Measurements from ENCODE around the gene PSMA2. TPM values are rescaled to one million over a fixed set of nuclear protein-coding genes. Genes with fewer than 3 reads are reported as not detected.
A peak's percentile ranks its signal among the peaks of the same experiment; 100 is the strongest.

The PSMA2 gene
- total RNA-seq, 2 experiments from 2014 or later: 207 to 235 TPM

- Mint-ChIP-seq H3K27ac (peak overlapping the region; percentile 18), H3K4me3 (peak overlapping the region; percentile 64), H3K4me1 (peaks cover 62% of the 10 kb centered on the region), H3K9me3 (no peaks in the 10 kb centered on the region), H3K36me3 (peaks cover 59% of the 10 kb centered on the region), H3K27me3 (no peaks in the 10 kb centered on the region)
- DNase-seq: no peak
These were observed 3.2 kb downstream of the PSMA2 start for GRCh38 chr7:42928754-42929153.

- no peak for DNase-seq
- H3K27me3 Mint-ChIP-seq: no peaks in the 10 kb centered on the region
- H3K4me1 Mint-ChIP-seq: peaks cover 70% of the 10 kb centered on the region
- no peak overlapping the region for H3K27ac Mint-ChIP-seq
- H3K36me3 Mint-ChIP-seq: peaks cover 57% of the 10 kb centered on the region
- no peaks in the 10 kb centered on the region for H3K9me3 Mint-ChIP-seq
- H3K4me3 Mint-ChIP-seq: no peak overlapping the region
These were observed 5.8 kb downstream of the PSMA2 start for GRCh38 chr7:42926204-42926603.

GRCh38 chr7:42925630-42926029, 6.3 kb downstream of the PSMA2 start:
- Mint-ChIP-seq H3K9me3 (no peaks in the 10 kb centered on the region), H3K4me3 (no peak overlapping the region), H3K27ac (peak overlapping the region; percentile 74), H3K4me1 (peaks cover 69% of the 10 kb centered on the region), H3K27me3 (no peaks in the 10 kb centered on the region), H3K36me3 (peaks cover 55% of the 10 kb centered on the region)
- DNase-seq: no peak

- peak overlapping the region; percentile 69 for H3K27ac Mint-ChIP-seq
- H3K27me3 Mint-ChIP-seq: no peaks in the 10 kb centered on the region
- peaks cover 57% of the 10 kb centered on the region for H3K36me3 Mint-ChIP-seq
- DNase-seq: no peak
- no peak overlapping the region for H3K4me3 Mint-ChIP-seq
- peaks cover 58% of the 10 kb centered on the region for H3K4me1 Mint-ChIP-seq
- H3K9me3 Mint-ChIP-seq: no peaks in the 10 kb centered on the region
These were observed 7.6 kb downstream of the PSMA2 start for GRCh38 chr7:42924223-42924838.

GRCh38 chr7:42922017-42922753, 9.8 kb downstream of the PSMA2 start:
- Mint-ChIP-seq H3K4me1 (peaks cover 38% of the 10 kb centered on the region), H3K27me3 (no peaks in the 10 kb centered on the region), H3K36me3 (peaks cover 49% of the 10 kb centered on the region), H3K9me3 (no peaks in the 10 kb centered on the region), H3K27ac (peak overlapping the region; percentile 25), H3K4me3 (no peak overlapping the region)
- DNase-seq: no peak

- Mint-ChIP-seq H3K36me3 (peaks cover 62% of the 10 kb centered on the region), H3K9me3 (no peaks in the 10 kb centered on the region), H3K27me3 (no peaks in the 10 kb centered on the region), H3K4me1 (peaks cover 46% of the 10 kb centered on the region), H3K4me3 (no peak overlapping the region), H3K27ac (peak overlapping the region; percentile 92)
- no peak for DNase-seq
These were observed 16.6 kb downstream of the PSMA2 start for GRCh38 chr7:42915356-42915755.

- no peak for DNase-seq
- Mint-ChIP-seq H3K4me1 (peaks cover 53% of the 10 kb centered on the region), H3K4me3 (peak overlapping the region; percentile 40), H3K27me3 (no peaks in the 10 kb centered on the region), H3K27ac (peak overlapping the region; percentile 92), H3K36me3 (peaks cover 63% of the 10 kb centered on the region), H3K9me3 (no peaks in the 10 kb centered on the region)
These were observed 17.4 kb downstream of the PSMA2 start for GRCh38 chr7:42914421-42915045.

- H3K4me1 Mint-ChIP-seq: peaks cover 53% of the 10 kb centered on the region
- H3K9me3 Mint-ChIP-seq: no peaks in the 10 kb centered on the region
- DNase-seq: no peak
- peak overlapping the region; percentile 59 for H3K4me3 Mint-ChIP-seq
- H3K27ac Mint-ChIP-seq: peak overlapping the region; percentile 92
- no peaks in the 10 kb centered on the region for H3K27me3 Mint-ChIP-seq
- H3K36me3 Mint-ChIP-seq: peaks cover 62% of the 10 kb centered on the region
These were observed 18.0 kb downstream of the PSMA2 start for GRCh38 chr7:42914009-42914408.

GRCh38 chr7:42913591-42913990, 18.4 kb downstream of the PSMA2 start:
- peaks cover 59% of the 10 kb centered on the region for H3K36me3 Mint-ChIP-seq
- peak overlapping the region; percentile 92 for H3K27ac Mint-ChIP-seq
- peak overlapping the region; percentile 59 for H3K4me3 Mint-ChIP-seq
- H3K27me3 Mint-ChIP-seq: no peaks in the 10 kb centered on the region
- peaks cover 53% of the 10 kb centered on the region for H3K4me1 Mint-ChIP-seq
- H3K9me3 Mint-ChIP-seq: no peaks in the 10 kb centered on the region
- no peak for DNase-seq

GRCh38 chr7:42911454-42912447, 20.2 kb downstream of the PSMA2 start, which contains the start of gene C7orf25:
C7orf25 (minus strand) TSS chr7:42912070; CDS start chr7:42910900, 1,170 bp downstream.
- no peaks in the 10 kb centered on the region for H3K27me3 Mint-ChIP-seq
- peaks cover 58% of the 10 kb centered on the region for H3K4me1 Mint-ChIP-seq
- H3K36me3 Mint-ChIP-seq: peaks cover 61% of the 10 kb centered on the region
- H3K9me3 Mint-ChIP-seq: no peaks in the 10 kb centered on the region
- H3K4me3 Mint-ChIP-seq: peak within 1 kb of the TSS; percentile 94
- peak; percentile 96 for DNase-seq
- H3K27ac Mint-ChIP-seq: peak within 1 kb of the TSS; percentile 92

- H3K36me3 Mint-ChIP-seq: peaks cover 54% of the 10 kb centered on the region
- H3K27me3 Mint-ChIP-seq: no peaks in the 10 kb centered on the region
- no peaks in the 10 kb centered on the region for H3K9me3 Mint-ChIP-seq
- H3K4me1 Mint-ChIP-seq: peaks cover 57% of the 10 kb centered on the region
- DNase-seq: no peak
- H3K27ac Mint-ChIP-seq: no peak overlapping the region
- H3K4me3 Mint-ChIP-seq: peak overlapping the region; percentile 94
These were observed 21.7 kb downstream of the PSMA2 start for GRCh38 chr7:42910306-42910705.

GRCh38 chr7:42907316-42907715, 24.7 kb downstream of the PSMA2 start:
- H3K4me3 Mint-ChIP-seq: no peak overlapping the region
- H3K36me3 Mint-ChIP-seq: peaks cover 36% of the 10 kb centered on the region
- H3K27me3 Mint-ChIP-seq: no peaks in the 10 kb centered on the region
- H3K9me3 Mint-ChIP-seq: no peaks in the 10 kb centered on the region
- H3K4me1 Mint-ChIP-seq: peaks cover 29% of the 10 kb centered on the region
- no peak for DNase-seq
- H3K27ac Mint-ChIP-seq: no peak overlapping the region

GRCh38 chr7:42906181-42906580, 25.8 kb downstream of the PSMA2 start:
- no peaks in the 10 kb centered on the region for H3K27me3 Mint-ChIP-seq
- H3K27ac Mint-ChIP-seq: no peak overlapping the region
- H3K4me3 Mint-ChIP-seq: no peak overlapping the region
- H3K9me3 Mint-ChIP-seq: no peaks in the 10 kb centered on the region
- peaks cover 30% of the 10 kb centered on the region for H3K36me3 Mint-ChIP-seq
- no peak for DNase-seq
- peaks cover 23% of the 10 kb centered on the region for H3K4me1 Mint-ChIP-seq

GRCh38 chr7:42902331-42902730, 29.6 kb downstream of the PSMA2 start:
- H3K9me3 Mint-ChIP-seq: peaks cover 2% of the 10 kb centered on the region
- no peaks in the 10 kb centered on the region for H3K27me3 Mint-ChIP-seq
- H3K4me3 Mint-ChIP-seq: no peak overlapping the region
- peaks cover 7% of the 10 kb centered on the region for H3K36me3 Mint-ChIP-seq
- peaks cover 4% of the 10 kb centered on the region for H3K4me1 Mint-ChIP-seq
- H3K27ac Mint-ChIP-seq: no peak overlapping the region
- no peak for DNase-seq
